Retinal pigment epithelial cell (primary cell): ENCODE results near the gene DYNC1H1.
"Not testable (repeated sequence)": the region's sequence is repeated elsewhere in the genome, so short reads cannot be mapped to it uniquely, and the experiment has no call there.

Experiments
- DNase-seq: peaks from one replicate; pipeline ENCODE4 v3.0.0-alpha.2; 2010; ENCODE audit warnings: low read depth
- H3K4me3 ChIP-seq: 2 replicates; pipeline ENCODE4 v1.5.1; 2011; ENCODE audit warnings: mild to moderate bottlenecking, low read length, control low read depth, moderate library complexity
- TF ChIP-seq, protein P1 (sequence below): conservative IDR thresholded peaks from 2 replicates; pipeline ENCODE4 v1.5.1; 2011; ENCODE audit warnings: low read depth, low read length, control low read depth, inconsistent platforms

The DYNC1H1 gene

DNA sequence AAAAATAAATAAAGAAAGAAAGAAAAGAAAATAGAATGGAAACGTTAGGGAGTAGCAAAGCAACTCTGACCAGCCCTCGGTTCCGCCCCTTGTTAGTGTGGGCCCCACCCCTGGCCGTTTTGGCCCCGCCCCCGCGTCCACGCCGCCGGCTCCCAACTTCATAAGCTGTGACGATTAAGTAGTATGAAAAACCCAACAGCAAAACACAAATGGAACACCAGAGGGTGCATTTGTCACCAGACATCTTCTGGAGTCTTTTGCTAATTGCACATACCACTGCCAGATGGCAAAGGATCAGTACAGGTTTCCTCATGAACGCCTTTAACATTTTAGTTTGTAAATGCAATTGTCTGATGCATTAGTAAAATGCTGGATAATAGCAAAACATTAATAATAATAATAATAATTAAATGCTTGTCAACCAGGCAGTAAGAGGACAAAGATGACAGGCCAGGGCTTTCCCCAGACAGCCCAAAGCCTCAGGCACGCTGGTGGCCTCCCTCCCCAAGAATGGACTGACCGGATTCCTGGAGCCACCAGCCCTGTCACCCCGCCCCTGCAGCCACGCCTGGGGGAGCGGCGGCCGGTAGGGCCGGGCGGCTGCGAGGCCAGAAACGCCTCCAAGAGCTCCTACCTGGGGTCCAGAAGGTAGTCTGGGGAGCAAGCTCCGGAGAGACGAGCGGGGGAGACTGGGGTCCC, 98.9 kb downstream of the DYNC1H1 start:
- TF ChIP-seq, protein P1, sequence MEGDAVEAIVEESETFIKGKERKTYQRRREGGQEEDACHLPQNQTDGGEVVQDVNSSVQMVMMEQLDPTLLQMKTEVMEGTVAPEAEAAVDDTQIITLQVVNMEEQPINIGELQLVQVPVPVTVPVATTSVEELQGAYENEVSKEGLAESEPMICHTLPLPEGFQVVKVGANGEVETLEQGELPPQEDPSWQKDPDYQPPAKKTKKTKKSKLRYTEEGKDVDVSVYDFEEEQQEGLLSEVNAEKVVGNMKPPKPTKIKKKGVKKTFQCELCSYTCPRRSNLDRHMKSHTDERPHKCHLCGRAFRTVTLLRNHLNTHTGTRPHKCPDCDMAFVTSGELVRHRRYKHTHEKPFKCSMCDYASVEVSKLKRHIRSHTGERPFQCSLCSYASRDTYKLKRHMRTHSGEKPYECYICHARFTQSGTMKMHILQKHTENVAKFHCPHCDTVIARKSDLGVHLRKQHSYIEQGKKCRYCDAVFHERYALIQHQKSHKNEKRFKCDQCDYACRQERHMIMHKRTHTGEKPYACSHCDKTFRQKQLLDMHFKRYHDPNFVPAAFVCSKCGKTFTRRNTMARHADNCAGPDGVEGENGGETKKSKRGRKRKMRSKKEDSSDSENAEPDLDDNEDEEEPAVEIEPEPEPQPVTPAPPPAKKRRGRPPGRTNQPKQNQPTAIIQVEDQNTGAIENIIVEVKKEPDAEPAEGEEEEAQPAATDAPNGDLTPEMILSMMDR: peak; percentile 62
- DNase-seq: peak; percentile 80
- no peak overlapping the region for H3K4me3 ChIP-seq

GRCh38 chr14:102063808-102064429, 99.5 kb downstream of the DYNC1H1 start:
- H3K4me3 ChIP-seq: no peak overlapping the region
- DNase-seq: no peak
- TF ChIP-seq, protein P1: no peak

- H3K4me3 ChIP-seq, DNase-seq: not testable (repeated sequence)
These were observed 100.2 kb downstream of the DYNC1H1 start for GRCh38 chr14:102064590-102064989.

- H3K4me3 ChIP-seq: no peak overlapping the region
- TF ChIP-seq, protein P1: no peak
- no peak for DNase-seq
These were observed 101.7 kb downstream of the DYNC1H1 start for GRCh38 chr14:102066041-102066451.

DNA sequence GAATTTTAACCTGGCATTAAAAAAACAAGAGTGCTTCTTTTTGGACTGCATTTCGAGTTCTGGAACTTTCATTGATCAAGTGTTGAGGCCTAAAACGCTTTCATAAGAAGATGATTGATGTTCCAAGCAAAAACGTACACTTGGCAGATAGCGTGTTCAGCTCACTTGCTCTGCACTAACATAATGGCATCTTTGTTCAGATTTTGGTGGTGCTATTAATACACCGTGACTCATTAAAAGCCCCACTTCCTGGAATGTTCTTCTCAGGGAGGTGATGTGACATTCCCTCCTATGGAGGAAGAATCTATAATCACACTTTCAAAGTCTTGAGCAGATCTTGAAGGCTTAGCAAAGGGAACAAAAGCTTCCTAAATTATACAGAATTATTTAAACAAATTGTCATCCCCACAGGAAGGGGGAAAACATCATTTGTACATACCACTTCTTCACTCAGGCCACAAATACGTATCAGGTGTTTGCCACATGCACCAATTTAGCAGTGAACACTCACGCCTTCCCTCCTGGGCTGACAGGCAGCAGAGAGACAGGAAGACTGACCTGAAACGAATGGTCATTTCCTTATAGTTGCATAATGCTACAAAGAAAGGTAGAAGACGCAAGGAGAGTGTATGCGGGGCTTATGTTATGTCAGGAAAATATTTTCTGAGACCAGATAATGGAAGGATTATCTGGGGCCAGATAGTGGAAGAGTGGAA, 107.1 kb downstream of the DYNC1H1 start:
- DNase-seq: peak; percentile 68
- no peak overlapping the region for H3K4me3 ChIP-seq
- TF ChIP-seq, protein P1: no peak

GRCh38 chr14:102074415-102074964, 110.1 kb downstream of the DYNC1H1 start:
- H3K4me3 ChIP-seq: no peak overlapping the region
- TF ChIP-seq, protein P1: no peak

DNA sequence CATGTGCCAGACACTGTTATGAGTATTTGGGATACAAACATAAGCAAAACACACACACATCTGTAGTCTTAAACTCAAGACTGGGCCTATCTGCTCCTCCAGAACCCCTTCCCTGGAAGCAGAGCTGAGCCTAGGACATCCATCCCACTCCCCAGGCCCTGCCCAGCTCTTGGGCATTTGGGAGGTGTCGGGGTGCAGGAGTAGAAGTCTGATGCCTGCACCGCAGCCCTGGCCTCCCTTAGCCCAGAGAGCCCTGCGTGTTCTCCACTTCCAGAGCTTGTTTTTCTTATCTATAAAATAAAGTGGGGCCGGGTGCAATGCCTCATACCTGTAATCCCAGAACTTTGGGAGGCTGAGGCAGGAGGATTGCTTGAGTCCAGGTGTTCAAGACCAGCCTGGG, 110.8 kb downstream of the DYNC1H1 start:
- no peak overlapping the region for H3K4me3 ChIP-seq
- no peak for DNase-seq
- TF ChIP-seq, protein P1: no peak

More at GRCh38 chr14:102074415-102074964, 110.1 kb downstream of the DYNC1H1 start:
- DNase-seq: no peak
